ENCODE data around the gene SLC15A3.

- no peak for TF ChIP-seq CTCF (conservative IDR thresholded peaks at IDR 0.05 in 1 of 2, IDR thresholded peaks at IDR 0.05 in 1 of 2; ENCODE audit: low read depth in 1 of 2, low read length in 2 of 2)
- no peak for TF ChIP-seq EZH2 (IDR thresholded peaks at IDR 0.05; ENCODE audit: low read length, missing control alignments)
These were observed 780 bp upstream of the SLC15A3 start for GRCh38 chr11:60952742-60953170.
